CD4-positive, alpha-beta T cell (primary cell): ENCODE data around the gene TRIM66. TPM values are rescaled to one million over a fixed set of nuclear protein-coding genes. Genes with fewer than 3 reads are reported as not detected.
A peak's percentile ranks its signal among the peaks of the same experiment; 100 is the strongest.

ENCODE experiments used
- ATAC-seq: fragments of 200-7000 bp; cut with Tn5 transposase; one replicate; pipeline ENCODE4 v1.10.0; 2022; ENCODE audit warnings: mild to moderate bottlenecking; ENCODE audit not compliant: poor library complexity
- CTCF ChIA-PET: fragments of 350-600 bp; sonication (Branson Sonifier 250); formaldehyde crosslinking; loops from one replicate; lab custom pipeline; 2021; ENCODE audit warnings: antibody characterized with exemption, inconsistent platforms; lab: Charles Lee
- POLR2A ChIA-PET: fragments of 350-600 bp; sonication (Branson Sonifier 250); formaldehyde crosslinking; loops from one replicate; lab custom pipeline; 2021; ENCODE audit warnings: antibody characterized with exemption, inconsistent platforms; lab: Charles Lee
- DNase-seq, 14 experiments: peaks; one replicate each; pipeline ENCODE4 v3.0.0-alpha.2; 2013 to 2020; ENCODE audit warnings: mixed read lengths in 2 of 14
- H3K27ac ChIP-seq, 2 donors: one replicate each; pipeline versions ENCODE4 v1.5.1 to v1.7.0; 2013; ENCODE audit warnings: low read length in 2 of 2, low read depth in 1 of 2, mild to moderate bottlenecking in 1 of 2
- H3K27me3 ChIP-seq, 2 experiments: 1 replicate in 1 of 2; 2 replicates in 1 of 2; pipeline versions ENCODE4 v1.6.1 to v1.7.0; 2013; ENCODE audit warnings: low read length in 2 of 2, control low read depth in 1 of 2, mild to moderate bottlenecking in 1 of 2, moderate library complexity in 1 of 2; ENCODE audit not compliant: insufficient read depth in 2 of 2, control insufficient read depth in 1 of 2
- H3K36me3 ChIP-seq: one replicate; pipeline ENCODE4 v1.6.1; 2013; ENCODE audit warnings: low read length, control low read depth; ENCODE audit not compliant: insufficient read depth
- H3K4me1 ChIP-seq: one replicate; pipeline ENCODE4 v1.6.1; 2013; ENCODE audit warnings: low read length, control low read depth; ENCODE audit not compliant: insufficient read depth
- H3K4me3 ChIP-seq: one replicate; pipeline ENCODE4 v1.5.1; 2013; ENCODE audit warnings: mild to moderate bottlenecking, low read length, moderate library complexity
- H3K9me3 ChIP-seq, 2 experiments: 1 replicate in 1 of 2; 2 replicates in 1 of 2; pipeline versions ENCODE4 v1.6.1 to v1.7.0; 2013; ENCODE audit warnings: low read length in 2 of 2, mild to moderate bottlenecking in 2 of 2, control low read depth in 1 of 2, moderate library complexity in 1 of 2; ENCODE audit not compliant: control insufficient read depth in 1 of 2, insufficient read depth in 1 of 2
- H3K27ac Mint-ChIP-seq: one replicate; pipeline ENCODE4 v1.8.0; 2020; ENCODE audit warnings: mixed read lengths
- H3K27me3 Mint-ChIP-seq: one replicate; pipeline ENCODE4 v1.8.0; 2021; ENCODE audit warnings: mixed read lengths
- H3K36me3 Mint-ChIP-seq: one replicate; pipeline ENCODE4 v1.8.0; 2021; ENCODE audit warnings: low read depth, mixed read lengths
- H3K4me1 Mint-ChIP-seq: one replicate; pipeline ENCODE4 v1.8.0; 2021; ENCODE audit warnings: low read depth, mixed read lengths
- H3K4me3 Mint-ChIP-seq: one replicate; pipeline ENCODE4 v1.8.0; 2020; ENCODE audit warnings: mild to moderate bottlenecking, mixed read lengths
- H3K9me3 Mint-ChIP-seq: one replicate; pipeline ENCODE4 v1.8.0; 2020; ENCODE audit warnings: mixed read lengths
- intact Hi-C, 2 experiments: fragments of 100-400 bp; cut with DNase I in 1 of 2; cut with micrococcal nuclease in 1 of 2; formaldehyde crosslinking; loops; one replicate each; pipeline versions ENCODE4 v1.15.1 to v1.9.0; 2023 to 2025; cut with DNase I, micrococcal nuclease
- total RNA-seq, 174 experiments: library from RNA in 2 of 174; stranded (reverse) in 2 of 174; gene quantifications; one replicate each; pipeline ENCODE4 v1.2.3 and lab custom pipeline; 2021 to 2026
- TF ChIP-seq, protein P1 (sequence below): fragments of 200-600 bp; IDR thresholded peaks from one replicate; pipeline ENCODE4 v1.8.0; 2022; ENCODE audit warnings: antibody characterized with exemption, mild to moderate bottlenecking

TRIM66 gene
- total RNA-seq, 2 experiments from 2014 or later, result 6.8 to 9.8 TPM

DNA sequence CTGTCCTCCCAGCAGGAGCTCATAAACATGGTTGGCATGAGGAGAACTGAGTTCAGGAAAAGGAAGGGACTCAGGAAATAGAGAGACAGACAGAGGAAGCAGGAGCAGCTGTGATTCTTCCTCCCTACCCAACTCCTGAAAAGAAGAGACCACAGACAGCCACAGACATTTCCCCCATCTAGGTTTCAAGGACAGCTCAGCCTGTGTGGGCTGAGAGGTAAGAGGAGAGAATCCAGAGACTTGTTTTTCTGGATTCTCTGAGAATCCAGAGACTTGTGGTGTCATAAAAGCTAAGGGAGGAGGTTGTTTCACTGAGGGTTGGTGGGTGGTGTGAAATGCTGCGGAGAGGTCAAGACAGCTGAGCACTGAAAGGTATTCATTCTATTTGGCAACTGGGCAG, 69.4 kb downstream of the TRIM66 start:
- intact Hi-C loops, result no loop called here
- DNase-seq (no peak), ATAC-seq (no peak)
- ChIA-PET CTCF (no interaction called here), POLR2A (no interaction called here)
- TF ChIP-seq, protein P1, sequence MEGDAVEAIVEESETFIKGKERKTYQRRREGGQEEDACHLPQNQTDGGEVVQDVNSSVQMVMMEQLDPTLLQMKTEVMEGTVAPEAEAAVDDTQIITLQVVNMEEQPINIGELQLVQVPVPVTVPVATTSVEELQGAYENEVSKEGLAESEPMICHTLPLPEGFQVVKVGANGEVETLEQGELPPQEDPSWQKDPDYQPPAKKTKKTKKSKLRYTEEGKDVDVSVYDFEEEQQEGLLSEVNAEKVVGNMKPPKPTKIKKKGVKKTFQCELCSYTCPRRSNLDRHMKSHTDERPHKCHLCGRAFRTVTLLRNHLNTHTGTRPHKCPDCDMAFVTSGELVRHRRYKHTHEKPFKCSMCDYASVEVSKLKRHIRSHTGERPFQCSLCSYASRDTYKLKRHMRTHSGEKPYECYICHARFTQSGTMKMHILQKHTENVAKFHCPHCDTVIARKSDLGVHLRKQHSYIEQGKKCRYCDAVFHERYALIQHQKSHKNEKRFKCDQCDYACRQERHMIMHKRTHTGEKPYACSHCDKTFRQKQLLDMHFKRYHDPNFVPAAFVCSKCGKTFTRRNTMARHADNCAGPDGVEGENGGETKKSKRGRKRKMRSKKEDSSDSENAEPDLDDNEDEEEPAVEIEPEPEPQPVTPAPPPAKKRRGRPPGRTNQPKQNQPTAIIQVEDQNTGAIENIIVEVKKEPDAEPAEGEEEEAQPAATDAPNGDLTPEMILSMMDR, result no peak
- Mint-ChIP-seq H3K27me3 (no peaks in the 10 kb centered on the region), H3K4me1 (peaks cover 9% of the 10 kb centered on the region), H3K9me3 (no peaks in the 10 kb centered on the region), H3K4me3 (no peak overlapping the region), H3K36me3 (peaks cover 25% of the 10 kb centered on the region), H3K27ac (no peak overlapping the region)
- Histone ChIP-seq H3K4me3 (no peak overlapping the region), H3K36me3 (peaks cover 12% of the 10 kb centered on the region), H3K27ac (no peak overlapping the region), H3K27me3 (no peaks in the 10 kb centered on the region), H3K9me3 (no peaks in the 10 kb centered on the region), H3K4me1 (peaks cover 5% of the 10 kb centered on the region)

- peaks cover 20% of the 10 kb centered on the region for H3K36me3 Mint-ChIP-seq
- H3K27ac Mint-ChIP-seq, result no peak overlapping the region
- DNase-seq, result no peak
- CTCF ChIA-PET, result no interaction called here
- Histone ChIP-seq H3K36me3 (peaks cover 8% of the 10 kb centered on the region), H3K9me3 (no peaks in the 10 kb centered on the region), H3K4me1 (peaks cover 5% of the 10 kb centered on the region), H3K27ac (no peak overlapping the region), H3K4me3 (no peak overlapping the region), H3K27me3 (no peaks in the 10 kb centered on the region)
- no peaks in the 10 kb centered on the region for H3K9me3 Mint-ChIP-seq
- no peak for ATAC-seq
- TF ChIP-seq, protein P1, result no peak
- no peaks in the 10 kb centered on the region for H3K27me3 Mint-ChIP-seq
- peaks cover 9% of the 10 kb centered on the region for H3K4me1 Mint-ChIP-seq
- H3K4me3 Mint-ChIP-seq, result no peak overlapping the region
- intact Hi-C loops, result no loop called here
- POLR2A ChIA-PET, result no interaction called here
Observed at GRCh38 chr11:8612522-8612921, 69.9 kb downstream of the TRIM66 start.

DNA sequence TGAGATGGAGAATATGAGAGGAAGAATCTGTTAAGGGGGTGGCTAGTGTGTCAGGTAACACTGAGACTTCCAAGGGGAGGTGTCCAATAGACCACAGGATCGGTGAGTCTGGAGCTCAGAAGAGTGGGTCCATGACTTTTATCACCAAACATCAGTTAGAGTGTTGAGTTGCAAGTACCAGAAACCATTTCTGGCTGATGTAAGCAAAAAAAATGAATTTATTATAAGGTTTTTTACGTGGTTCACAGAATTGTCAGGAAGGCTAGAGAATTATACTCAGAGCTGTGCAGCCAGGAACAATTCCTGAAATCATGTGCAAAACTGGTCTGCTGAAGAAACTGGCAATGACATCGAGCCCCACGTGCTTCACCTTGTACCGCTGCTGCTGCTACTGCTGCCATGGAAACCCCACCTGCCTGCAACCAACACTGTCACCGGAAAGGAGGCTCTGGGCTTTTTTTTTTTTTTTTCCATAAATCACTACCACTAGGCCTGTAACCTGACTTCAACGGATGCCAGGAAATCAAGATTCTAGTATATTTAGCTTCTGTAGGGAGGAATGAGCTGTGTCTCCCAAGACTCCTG, 71.8 kb downstream of the TRIM66 start:
- ATAC-seq (peak; percentile 77), DNase-seq (peak in 5 of 14 experiments; percentile 11 to 57 (median 45))
- Mint-ChIP-seq H3K27me3 (no peaks in the 10 kb centered on the region), H3K4me1 (peaks cover 9% of the 10 kb centered on the region), H3K9me3 (no peaks in the 10 kb centered on the region), H3K36me3 (peaks cover 9% of the 10 kb centered on the region), H3K4me3 (no peak overlapping the region), H3K27ac (no peak overlapping the region)
- ChIA-PET POLR2A (no interaction called here), CTCF (no interaction called here)
- no peaks in the 10 kb centered on the region for H3K27me3 ChIP-seq
- H3K36me3 ChIP-seq, result no peaks in the 10 kb centered on the region
- H3K9me3 ChIP-seq, result no peaks in the 10 kb centered on the region
- no peak overlapping the region for H3K4me3 ChIP-seq
- H3K4me1 ChIP-seq, result peaks cover 5% of the 10 kb centered on the region
- TF ChIP-seq, protein P1, result no peak
- no peak overlapping the region for H3K27ac ChIP-seq
- intact Hi-C loops, result no loop called here
